IMR-90 (cell line): Measurements from ENCODE around the gene PEX10. TPM values are rescaled to one million over a fixed set of nuclear protein-coding genes. Genes with fewer than 3 reads are reported as not detected.

Experiments used
- ATAC-seq: fragments of 200-7000 bp; cut with Tn5 transposase; 2 replicates; pipeline ENCODE4 v1.9.1; 2020; ENCODE audit warnings: low read depth, mild to moderate bottlenecking, moderate library complexity
- BruUV-seq: library from RNA; stranded (reverse); fragments of 400-500 nt; replicated peaks from 2 replicates; lab custom pipeline; 2021; lab: Mats Ljungman, UMichigan
- CTCF ChIA-PET: fragments of 300-600 bp; formaldehyde crosslinking; extraction: SDS; loops from one replicate; lab custom pipeline; 2021; ENCODE audit warnings: antibody characterized with exemption; lab: Yijun Ruan, JAX
- POLR2A ChIA-PET: fragments of 300-600 bp; sonication (Branson Sonifier 250); formaldehyde crosslinking; loops from one replicate; lab custom pipeline; 2022; ENCODE audit warnings: antibody characterized with exemption; ENCODE audit not compliant: unreplicated experiment; lab: Charles Lee
- DNase-seq: peaks from one replicate; pipeline ENCODE4 v3.0.0; 2013
- H2AFZ ChIP-seq: replicated peaks from 2 replicates; pipeline ENCODE3; 2013; ENCODE audit warnings: low read length, mild to moderate bottlenecking; ENCODE audit not compliant: poor library complexity
- H2AK5ac ChIP-seq: 2 replicates; pipeline ENCODE4 v1.6.1; 2013; ENCODE audit warnings: low read depth, low read length, inconsistent platforms
- H2AK9ac ChIP-seq: replicated peaks from 2 replicates; pipeline ENCODE3; 2013; ENCODE audit warnings: mild to moderate bottlenecking, low read depth, low read length, moderate library complexity; ENCODE audit not compliant: poor library complexity
- H2BK120ac ChIP-seq: 2 replicates; pipeline ENCODE4 v1.6.1; 2013; ENCODE audit warnings: low read depth, low read length, inconsistent platforms
- H2BK15ac ChIP-seq: 3 replicates; pipeline ENCODE4 v1.6.1; 2013; ENCODE audit warnings: low read depth, low read length, inconsistent platforms
- H2BK20ac ChIP-seq: 2 replicates; pipeline ENCODE4 v1.6.1; 2013; ENCODE audit warnings: low read depth, mild to moderate bottlenecking, inconsistent platforms, low read length, moderate library complexity
- H2BK5ac ChIP-seq: 2 replicates; pipeline ENCODE4 v1.6.1; 2013; ENCODE audit warnings: mild to moderate bottlenecking, low read depth, low read length, inconsistent platforms; ENCODE audit not compliant: poor library complexity, severe bottlenecking
- H3K14ac ChIP-seq: replicated peaks from 2 replicates; pipeline ENCODE4 v1.6.1; 2013; ENCODE audit warnings: low read depth, low read length, inconsistent platforms
- H3K18ac ChIP-seq: 2 replicates; pipeline ENCODE4 v1.6.1; 2013; ENCODE audit warnings: low read depth, low read length, control low read depth
- H3K23ac ChIP-seq: 2 replicates; pipeline ENCODE4 v1.6.1; 2013; ENCODE audit warnings: low read depth, low read length, inconsistent platforms
- H3K27ac ChIP-seq: 2 replicates; pipeline ENCODE4 v1.5.1; 2013; ENCODE audit warnings: mild to moderate bottlenecking, control low read depth, low read length; ENCODE audit not compliant: insufficient read depth
- H3K27me3 ChIP-seq: 2 replicates; pipeline ENCODE4 v1.6.1; 2013; ENCODE audit warnings: low read length; ENCODE audit not compliant: control insufficient read depth, insufficient read depth
- H3K36me3 ChIP-seq: 2 replicates; pipeline ENCODE4 v1.6.1; 2013; ENCODE audit warnings: low read length, mixed read lengths; ENCODE audit not compliant: control insufficient read depth, insufficient read depth
- H3K4ac ChIP-seq: 2 replicates; pipeline ENCODE4 v1.6.1; 2013; ENCODE audit warnings: low read depth, low read length, inconsistent platforms
- H3K4me1 ChIP-seq: 2 replicates; pipeline ENCODE4 v1.6.1; 2013; ENCODE audit warnings: low read length, mixed read lengths; ENCODE audit not compliant: control insufficient read depth, insufficient read depth
- H3K4me2 ChIP-seq: 2 replicates; pipeline ENCODE4 v1.6.1; 2013; ENCODE audit warnings: low read depth, mild to moderate bottlenecking, control low read depth, low read length, moderate library complexity
- H3K4me3 ChIP-seq: 2 replicates; pipeline ENCODE4 v1.5.1; 2013; ENCODE audit warnings: low read depth, mild to moderate bottlenecking, control low read depth, low read length, moderate library complexity; ENCODE audit not compliant: insufficient read depth
- H3K56ac ChIP-seq: 2 replicates; pipeline ENCODE4 v1.6.1; 2013; ENCODE audit warnings: low read length, inconsistent platforms; ENCODE audit not compliant: insufficient read depth; ENCODE audit errors: extremely low read depth
- H3K79me1 ChIP-seq, 2 experiments: 2 replicates each; pipeline ENCODE4 v1.6.1; 2013; ENCODE audit warnings: low read length in 2 of 2, inconsistent platforms in 1 of 2, low read depth in 1 of 2
- H3K9ac ChIP-seq: 2 replicates; pipeline ENCODE4 v1.6.1; 2013; ENCODE audit warnings: low read depth, low read length, control low read depth
- H3K9me1 ChIP-seq: 2 replicates; pipeline ENCODE4 v1.6.1; 2013; ENCODE audit warnings: low read length, inconsistent platforms; ENCODE audit not compliant: insufficient read depth
- H3K9me3 ChIP-seq: 2 replicates; pipeline ENCODE4 v1.6.1; 2013; ENCODE audit warnings: low read length; ENCODE audit not compliant: control insufficient read depth, insufficient read depth
- H4K20me1 ChIP-seq: 2 replicates; pipeline ENCODE4 v1.6.1; 2013; ENCODE audit warnings: low read length, inconsistent platforms; ENCODE audit not compliant: insufficient read depth
- H4K5ac ChIP-seq: 2 replicates; pipeline ENCODE4 v1.6.1; 2013; ENCODE audit warnings: mild to moderate bottlenecking, low read depth, low read length, control low read depth
- H4K8ac ChIP-seq, 2 experiments: 2 replicates each; pipeline ENCODE4 v1.6.1; 2013; ENCODE audit warnings: low read depth in 2 of 2, low read length in 2 of 2, control low read depth in 1 of 2, inconsistent platforms in 1 of 2
- H4K91ac ChIP-seq: 2 replicates; pipeline ENCODE4 v1.6.1; 2013; ENCODE audit warnings: low read depth, low read length, inconsistent platforms; ENCODE audit not compliant: insufficient read depth
- CEBPB ChIP-seq: IDR thresholded peaks from 2 replicates; pipeline ENCODE4 v1.6.1; 2012; ENCODE audit warnings: low read depth, low read length, improper control_type of control experiment
- FOS ChIP-seq: fragments of 150-350 bp; IDR thresholded peaks from 2 replicates; pipeline ENCODE4 v1.6.1; 2016; ENCODE audit warnings: low read depth, low read length
- MAFK ChIP-seq: IDR thresholded peaks from 2 replicates; pipeline ENCODE4 v1.6.1; 2012; ENCODE audit warnings: low read depth, low read length, improper control_type of control experiment
- MAZ ChIP-seq: IDR thresholded peaks from 2 replicates; pipeline ENCODE4 v1.6.1; 2012; ENCODE audit warnings: low read depth, mild to moderate bottlenecking, low read length, improper control_type of control experiment, moderate library complexity, borderline replicate concordance
- POLR2A ChIP-seq: IDR thresholded peaks from 2 replicates; pipeline ENCODE4 v1.6.1; 2012; ENCODE audit warnings: mild to moderate bottlenecking, low read depth, low read length
- RAD21 ChIP-seq: IDR thresholded peaks from 2 replicates; pipeline ENCODE4 v1.6.1; 2012; ENCODE audit warnings: low read length, improper control_type of control experiment
- RCOR1 ChIP-seq: IDR thresholded peaks from 2 replicates; pipeline ENCODE4 v1.6.1; 2012; ENCODE audit warnings: mild to moderate bottlenecking, low read length, improper control_type of control experiment; ENCODE audit not compliant: insufficient replicate concordance
- RFX5 ChIP-seq: IDR thresholded peaks from 2 replicates; pipeline ENCODE4 v1.8.0; 2012; ENCODE audit warnings: low read depth, mild to moderate bottlenecking, low read length, moderate library complexity
- SMC3 ChIP-seq: fragments of 150-350 bp; IDR thresholded peaks from 2 replicates; pipeline ENCODE4 v1.6.1; 2016; ENCODE audit warnings: low read depth, mild to moderate bottlenecking, antibody characterized with exemption, low read length, moderate library complexity
- WGBS, 2 experiments: methylation state at CpG; one replicate each; pipeline versions ENCODE4 v1.1.5 to v1.1.7; 2013; ENCODE audit warnings: missing lambda C conversion rate in 2 of 2; ENCODE audit not compliant: insufficient read length in 1 of 2; ENCODE audit errors: extremely low coverage in 2 of 2; 5-methylcytosine and 5-hydroxymethylcytosine counted together
- dilution Hi-C: fragments of 300-500 bp; cut with HindIII; formaldehyde crosslinking; loops from one replicate; pipeline ENCODE4 v1.14.3; 2018; ENCODE audit warnings: low sequenced_read_pairs; ENCODE audit not compliant: unreplicated experiment
- in situ Hi-C: fragments of 300-500 bp; cut with MboI; formaldehyde crosslinking; loops from 3 replicates; pipeline ENCODE4 v1.14.3; 2019; ENCODE audit warnings: low sequenced_read_pairs, inconsistent platforms, mixed read lengths
- intact Hi-C: fragments of 100-400 bp; cut with micrococcal nuclease; formaldehyde crosslinking; loops from 2 replicates; pipeline ENCODE4 v1.10.0; 2022
- polyA plus RNA-seq, 3 experiments: library from polyadenylated mRNA; depleted of rRNA; stranded (reverse); fragments of >200 nt; gene quantifications; 2 replicates each; pipeline ENCODE4 v1.2.3, GENCODE V29; 2012; ENCODE audit warnings: low replicate concordance in 1 of 3
- total RNA-seq: library from RNA; depleted of rRNA; stranded (reverse); fragments of >200 nt; gene quantifications from 2 replicates; pipeline ENCODE4 v1.2.3, GENCODE V29; 2012
- TF ChIP-seq, protein P1 (sequence below): conservative IDR thresholded peaks from 2 replicates; pipeline ENCODE4 v1.5.1; 2012; ENCODE audit warnings: mild to moderate bottlenecking, low read depth, low read length, improper control_type of control experiment
- TF ChIP-seq, protein P2 (sequence below): fragments of 150-350 bp; IDR thresholded peaks from 2 replicates; pipeline ENCODE4 v1.6.1; 2017; ENCODE audit warnings: mild to moderate bottlenecking, antibody characterized with exemption, low read length, low read depth

The PEX10 gene
- total and polyA plus RNA-seq, 2 of the 4 experiments (the other 2 are of a cell fraction): 16.9 to 19.7 TPM

DNA sequence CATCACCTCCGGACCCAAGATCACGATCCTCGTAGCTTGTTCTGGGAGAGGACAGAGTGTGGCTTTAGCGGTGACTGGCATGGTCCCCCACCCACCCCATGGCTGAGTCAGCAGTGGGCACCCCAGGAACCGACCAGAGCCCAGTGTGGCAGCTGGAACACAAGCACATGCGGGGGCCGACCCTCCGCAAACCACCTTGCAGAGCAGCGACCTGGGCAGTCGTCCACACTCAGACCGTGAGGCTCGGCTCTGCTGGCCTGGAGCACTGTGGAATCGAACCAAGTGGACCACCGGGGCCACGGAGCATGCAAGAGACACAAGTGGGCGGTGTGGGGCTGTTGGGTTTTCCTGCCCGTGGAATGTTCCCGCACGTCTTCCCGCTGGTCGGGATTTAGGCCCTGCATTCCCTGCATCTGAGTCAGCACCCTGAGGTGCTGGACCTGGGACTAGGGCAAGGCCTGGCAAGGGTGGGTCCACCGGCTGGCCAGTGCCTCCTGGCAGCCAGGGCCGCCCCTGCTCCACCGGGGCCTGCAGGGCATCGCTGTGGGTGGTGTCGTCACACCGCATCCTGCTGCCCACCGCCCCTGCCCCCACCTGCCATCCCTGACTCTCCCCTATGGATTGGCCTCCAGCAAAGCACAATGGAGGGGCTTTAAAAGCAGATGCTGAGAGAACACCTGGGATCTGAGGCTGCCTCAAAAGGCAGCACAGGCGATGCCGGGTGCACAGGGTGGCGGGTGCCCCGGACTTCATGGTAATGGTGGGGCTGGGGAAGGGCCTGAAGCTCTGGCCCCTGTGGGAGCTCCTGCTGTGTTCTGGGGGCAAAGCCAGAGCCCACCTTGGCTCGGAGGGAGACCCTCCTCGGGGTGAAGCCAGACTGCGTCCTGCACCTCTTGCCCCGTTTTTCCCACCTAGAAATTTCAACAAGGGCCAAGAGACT, 39.5 kb downstream of the PEX10 start:
- no peak overlapping the region for H4K5ac ChIP-seq
- no TSS peak for BruUV-seq
- no peak overlapping the region for H3K4ac ChIP-seq
- H3K79me1 ChIP-seq: no peaks in the 10 kb centered on the region
- no peak overlapping the region for H2BK20ac ChIP-seq
- no peak overlapping the region for H2AK9ac ChIP-seq
- no peak overlapping the region for H2BK15ac ChIP-seq
- no peak overlapping the region for H3K4me3 ChIP-seq
- H4K20me1 ChIP-seq: no peaks in the 10 kb centered on the region; the same call in 1 of the 2 replicates
- no peak overlapping the region for H2BK120ac ChIP-seq
- no peak overlapping the region for H3K18ac ChIP-seq
- no peak overlapping the region for H3K14ac ChIP-seq
- H4K91ac ChIP-seq: no peak overlapping the region
- ATAC-seq (no peak), DNase-seq (no peak)
- ChIA-PET CTCF (no interaction called here), POLR2A (no interaction called here)
- H2BK5ac ChIP-seq: no peak overlapping the region
- no peak overlapping the region for H4K8ac ChIP-seq
- dilution Hi-C loops (no loop called here), in situ Hi-C loops (loop anchor here (5.0 to 25.0 kb wide), 2 partner anchors 181 to 411 kb away; partner anchors contain the start of gene FAAP20), intact Hi-C loops (no loop called here)
- H3K27ac ChIP-seq: no peak overlapping the region
- 87% methylated on average over 21 of the region's 36 CpGs; no CpG with 5 or more reads in 1 of the 2 experiments for WGBS, 2 experiments
- no peak overlapping the region for H2AK5ac ChIP-seq
- H3K9me1 ChIP-seq: no peaks in the 10 kb centered on the region
- H3K56ac ChIP-seq: no peak overlapping the region
- no peaks in the 10 kb centered on the region for H3K4me1 ChIP-seq
- H3K9me3 ChIP-seq: no peaks in the 10 kb centered on the region
- no peaks in the 10 kb centered on the region for H3K27me3 ChIP-seq
- H3K4me2 ChIP-seq: no peak overlapping the region
- H3K36me3 ChIP-seq: no peaks in the 10 kb centered on the region
- no peak overlapping the region for H3K23ac ChIP-seq
- H3K9ac ChIP-seq: no peak overlapping the region
- TF ChIP-seq, protein P1, sequence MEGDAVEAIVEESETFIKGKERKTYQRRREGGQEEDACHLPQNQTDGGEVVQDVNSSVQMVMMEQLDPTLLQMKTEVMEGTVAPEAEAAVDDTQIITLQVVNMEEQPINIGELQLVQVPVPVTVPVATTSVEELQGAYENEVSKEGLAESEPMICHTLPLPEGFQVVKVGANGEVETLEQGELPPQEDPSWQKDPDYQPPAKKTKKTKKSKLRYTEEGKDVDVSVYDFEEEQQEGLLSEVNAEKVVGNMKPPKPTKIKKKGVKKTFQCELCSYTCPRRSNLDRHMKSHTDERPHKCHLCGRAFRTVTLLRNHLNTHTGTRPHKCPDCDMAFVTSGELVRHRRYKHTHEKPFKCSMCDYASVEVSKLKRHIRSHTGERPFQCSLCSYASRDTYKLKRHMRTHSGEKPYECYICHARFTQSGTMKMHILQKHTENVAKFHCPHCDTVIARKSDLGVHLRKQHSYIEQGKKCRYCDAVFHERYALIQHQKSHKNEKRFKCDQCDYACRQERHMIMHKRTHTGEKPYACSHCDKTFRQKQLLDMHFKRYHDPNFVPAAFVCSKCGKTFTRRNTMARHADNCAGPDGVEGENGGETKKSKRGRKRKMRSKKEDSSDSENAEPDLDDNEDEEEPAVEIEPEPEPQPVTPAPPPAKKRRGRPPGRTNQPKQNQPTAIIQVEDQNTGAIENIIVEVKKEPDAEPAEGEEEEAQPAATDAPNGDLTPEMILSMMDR: no peak
- TF ChIP-seq MAFK: no peak
- TF ChIP-seq POLR2A: no peak
- no peak for TF ChIP-seq SMC3
- TF ChIP-seq CEBPB: no peak
- TF ChIP-seq FOS: no peak
- TF ChIP-seq MAZ: no peak
- no peak for TF ChIP-seq RCOR1
- TF ChIP-seq, protein P2, sequence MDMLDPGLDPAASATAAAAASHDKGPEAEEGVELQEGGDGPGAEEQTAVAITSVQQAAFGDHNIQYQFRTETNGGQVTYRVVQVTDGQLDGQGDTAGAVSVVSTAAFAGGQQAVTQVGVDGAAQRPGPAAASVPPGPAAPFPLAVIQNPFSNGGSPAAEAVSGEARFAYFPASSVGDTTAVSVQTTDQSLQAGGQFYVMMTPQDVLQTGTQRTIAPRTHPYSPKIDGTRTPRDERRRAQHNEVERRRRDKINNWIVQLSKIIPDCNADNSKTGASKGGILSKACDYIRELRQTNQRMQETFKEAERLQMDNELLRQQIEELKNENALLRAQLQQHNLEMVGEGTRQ: no peak
- TF ChIP-seq RFX5: no peak
- TF ChIP-seq RAD21: no peak
- H2AFZ ChIP-seq: no peak overlapping the region
